CD4-positive, alpha-beta memory T cell (primary cell): ENCODE results near the gene PLD1. TPM values are rescaled to one million over a fixed set of nuclear protein-coding genes. Genes with fewer than 3 reads are reported as not detected.
A peak's percentile ranks its signal among the peaks of the same experiment; 100 is the strongest.
"Not testable (repeated sequence)": the region's sequence is repeated elsewhere in the genome, so short reads cannot be mapped to it uniquely, and the experiment has no call there.

Experiments
- CTCF ChIA-PET: fragments of 350-600 bp; sonication (Branson Sonifier 250); formaldehyde crosslinking; loops from one replicate; lab custom pipeline; 2021; ENCODE audit warnings: inconsistent platforms; ENCODE audit not compliant: partially characterized antibody; lab: Charles Lee
- POLR2A ChIA-PET: fragments of 350-600 bp; sonication (Branson Sonifier 250); formaldehyde crosslinking; loops from one replicate; lab custom pipeline; 2021; ENCODE audit not compliant: partially characterized antibody; lab: Charles Lee
- DNase-seq, 5 donors: peaks; one replicate each; pipeline versions ENCODE4 v3.0.0 to v3.0.0-alpha.2; 2020 to 2022; ENCODE audit warnings: mixed read lengths in 1 of 5
- H3K27ac ChIP-seq: one replicate; pipeline ENCODE4 v1.7.0; 2013; ENCODE audit warnings: low read depth, low read length
- H3K27me3 ChIP-seq: 2 replicates; pipeline ENCODE4 v1.7.0; 2013; ENCODE audit warnings: mild to moderate bottlenecking, low read length, moderate library complexity; ENCODE audit not compliant: insufficient read depth
- H3K36me3 ChIP-seq: 2 replicates; pipeline ENCODE4 v1.7.0; 2013; ENCODE audit warnings: mild to moderate bottlenecking, low read length, moderate library complexity; ENCODE audit not compliant: insufficient read depth
- H3K4me1 ChIP-seq: 2 replicates; pipeline ENCODE4 v1.7.0; 2013; ENCODE audit warnings: mild to moderate bottlenecking, low read length, moderate library complexity; ENCODE audit not compliant: insufficient read depth
- H3K4me3 ChIP-seq, 2 donors: one replicate each; pipeline ENCODE4 v1.7.0; 2013; ENCODE audit warnings: low read length in 2 of 2, mild to moderate bottlenecking in 1 of 2
- H3K9me3 ChIP-seq, 2 donors: one replicate each; pipeline ENCODE4 v1.7.0; 2013; ENCODE audit warnings: low read length in 2 of 2, control low read depth in 1 of 2; ENCODE audit not compliant: control insufficient read depth in 1 of 2
- H3K27ac Mint-ChIP-seq, 7 donors: one replicate each; pipeline ENCODE4 v1.8.0; 2020 to 2021; ENCODE audit warnings: mixed read lengths in 7 of 7, mild to moderate bottlenecking in 6 of 7, inconsistent platforms in 3 of 7, moderate library complexity in 3 of 7
- H3K27me3 Mint-ChIP-seq, 2 donors: one replicate each; pipeline ENCODE4 v1.8.0; 2020 to 2021; ENCODE audit warnings: mixed read lengths in 2 of 2
- H3K36me3 Mint-ChIP-seq, 2 donors: one replicate each; pipeline ENCODE4 v1.8.0; 2020 to 2021; ENCODE audit warnings: mixed read lengths in 2 of 2, inconsistent platforms in 1 of 2, mild to moderate bottlenecking in 1 of 2
- H3K4me1 Mint-ChIP-seq, 4 donors: one replicate each; pipeline ENCODE4 v1.8.0; 2020 to 2021; ENCODE audit warnings: mixed read lengths in 4 of 4, mild to moderate bottlenecking in 1 of 4
- H3K4me3 Mint-ChIP-seq, 8 donors: one replicate each; pipeline ENCODE4 v1.8.0; 2020 to 2021; ENCODE audit warnings: mixed read lengths in 8 of 8, mild to moderate bottlenecking in 7 of 8, moderate library complexity in 6 of 8, inconsistent platforms in 3 of 8
- H3K9me3 Mint-ChIP-seq, 8 donors: one replicate each; pipeline ENCODE4 v1.8.0; 2020 to 2021; ENCODE audit warnings: mixed read lengths in 8 of 8, mild to moderate bottlenecking in 5 of 8, inconsistent platforms in 3 of 8, moderate library complexity in 1 of 8
- intact Hi-C: fragments of 100-400 bp; cut with micrococcal nuclease; formaldehyde crosslinking; loops from one replicate; pipeline ENCODE4 v1.15.1; 2023
- polyA plus RNA-seq, 2 donors: library from polyadenylated mRNA; unstranded; fragments of 300-500 nt; fragmentation: Illumina TruSeq; gene quantifications; one replicate each; pipeline ENCODE4 v1.2.3, GENCODE V29; 2021
- total RNA-seq, 2 experiments: library from RNA; stranded (reverse); gene quantifications; one replicate each; pipeline ENCODE4 v1.2.3, GENCODE V29; 2021

PLD1 gene
- total and polyA plus RNA-seq, 4 experiments from 2014 or later = 1.2 to 2.0 (median 1.3) TPM; not detected in 1

DNA sequence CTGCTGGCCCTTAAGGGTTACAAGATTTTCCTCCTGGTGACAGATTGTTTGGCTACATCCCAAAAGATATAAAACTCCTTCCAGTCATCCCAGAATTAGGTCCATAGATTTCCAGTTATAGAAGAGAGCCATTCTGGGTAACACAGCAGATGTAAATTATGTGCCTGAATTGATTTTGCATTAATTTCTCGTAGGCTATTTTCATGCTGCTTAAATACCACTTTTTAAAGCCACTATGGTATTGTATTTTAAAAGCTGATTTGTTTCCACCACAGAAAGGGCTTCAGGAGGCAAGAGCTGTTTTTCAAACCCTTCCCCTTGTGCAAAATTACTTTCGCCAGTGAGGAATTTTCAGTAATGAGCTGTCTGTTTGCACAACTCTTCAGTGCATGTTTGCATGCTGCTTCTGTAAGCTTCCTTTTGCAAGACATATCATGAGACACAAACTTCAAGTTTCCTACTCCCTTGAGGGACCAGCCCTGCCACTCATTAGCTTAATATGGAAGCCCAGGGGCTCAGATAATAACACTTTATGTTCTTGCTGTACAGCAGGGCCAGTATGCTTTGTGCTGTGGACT is 244.7 kb downstream of the PLD1 start:
- Mint-ChIP-seq H3K4me3 (no peak overlapping the region), H3K9me3 (peaks cover 0 to 1% (median 0%) of the 10 kb centered on the region in 8 donors), H3K27ac (no peak overlapping the region), H3K36me3 (no peaks in the 10 kb centered on the region), H3K4me1 (peaks cover 7 to 18% (median 11%) of the 10 kb centered on the region in 4 donors), H3K27me3 (peaks cover 0 to 2% of the 10 kb centered on the region in 2 donors)
- no peaks in the 10 kb centered on the region for H3K9me3 ChIP-seq
- ChIA-PET POLR2A (interaction anchor here (1.0 to 1.6 kb wide), 2 partner anchors 106 to 255 kb away, joined by 3 to 10 read pairs; partner anchors contain the start of gene TNIK), CTCF (interaction anchor here (0.7 to 3.7 kb wide), 32 partner anchors 10 to 602 kb away, joined by 3 to 74 read pairs (median 5); partner anchors contain the start of gene TNIK)
- H3K36me3 ChIP-seq = no peaks in the 10 kb centered on the region
- H3K4me3 ChIP-seq = no peak overlapping the region
- no peaks in the 10 kb centered on the region for H3K27me3 ChIP-seq
- intact Hi-C loops = loop anchor here (1.0 to 2.0 kb wide), 2 partner anchors 105 to 378 kb away; partner anchors contain the start of gene TNIK
- no peak for DNase-seq
- peaks cover 14% of the 10 kb centered on the region for H3K4me1 ChIP-seq
- H3K27ac ChIP-seq = no peak overlapping the region

DNA sequence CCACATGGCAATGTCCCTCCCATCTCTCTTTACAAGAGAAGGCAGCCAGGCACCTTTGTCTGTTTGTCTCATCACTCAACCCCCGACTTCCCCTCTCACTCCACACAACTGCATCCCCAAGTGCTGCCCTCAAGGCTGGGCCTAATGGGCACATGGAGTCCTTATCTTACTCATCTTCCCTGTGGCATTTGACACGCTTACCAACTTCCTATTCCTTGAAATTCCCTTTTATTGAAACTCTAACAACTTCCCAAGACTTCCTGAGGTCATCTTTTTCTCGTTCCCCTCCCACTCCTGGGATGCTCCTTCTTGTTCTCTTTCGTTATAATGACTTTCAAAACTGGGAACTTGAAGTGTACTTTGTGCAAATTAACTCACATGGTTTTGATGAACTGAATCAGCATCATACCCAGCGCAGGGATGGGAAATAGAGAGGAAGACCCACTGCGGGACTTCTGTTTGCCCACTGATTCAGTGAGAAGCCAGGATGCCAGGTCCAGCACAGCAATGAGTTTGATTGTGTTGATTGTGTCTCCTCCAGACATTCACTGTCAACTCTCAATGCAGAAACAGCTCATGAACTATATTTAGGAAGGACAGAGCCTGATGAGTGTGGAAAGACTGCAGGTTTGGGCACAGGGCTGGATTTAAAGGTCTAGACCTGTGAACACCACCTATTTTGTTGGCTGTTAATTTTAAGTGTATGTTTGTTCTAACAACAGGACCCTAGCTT is 245.4 kb downstream of the PLD1 start:
- Histone ChIP-seq H3K4me3 (no peak overlapping the region), H3K36me3 (no peaks in the 10 kb centered on the region), H3K27me3 (no peaks in the 10 kb centered on the region), H3K27ac (no peak overlapping the region), H3K9me3 (no peaks in the 10 kb centered on the region), H3K4me1 (peaks cover 14% of the 10 kb centered on the region)
- H3K4me1 Mint-ChIP-seq = peaks cover 7 to 18% (median 12%) of the 10 kb centered on the region in 4 donors
- no peak for DNase-seq
- POLR2A ChIA-PET = no interaction called here
- intact Hi-C loops = no loop called here
- peaks cover 0 to 1% (median 0%) of the 10 kb centered on the region in 8 donors for H3K9me3 Mint-ChIP-seq
- H3K36me3 Mint-ChIP-seq = no peaks in the 10 kb centered on the region
- no peak overlapping the region for H3K4me3 Mint-ChIP-seq
- peaks cover 0 to 2% of the 10 kb centered on the region in 2 donors for H3K27me3 Mint-ChIP-seq
- H3K27ac Mint-ChIP-seq = peak overlapping the region in 1 of 7 donors; percentile 32
- CTCF ChIA-PET = interaction anchor here (0.9 to 3.7 kb wide), 20 partner anchors 10 to 602 kb away, joined by 3 to 74 read pairs (median 7); partner anchors contain the start of gene TNIK

DNA sequence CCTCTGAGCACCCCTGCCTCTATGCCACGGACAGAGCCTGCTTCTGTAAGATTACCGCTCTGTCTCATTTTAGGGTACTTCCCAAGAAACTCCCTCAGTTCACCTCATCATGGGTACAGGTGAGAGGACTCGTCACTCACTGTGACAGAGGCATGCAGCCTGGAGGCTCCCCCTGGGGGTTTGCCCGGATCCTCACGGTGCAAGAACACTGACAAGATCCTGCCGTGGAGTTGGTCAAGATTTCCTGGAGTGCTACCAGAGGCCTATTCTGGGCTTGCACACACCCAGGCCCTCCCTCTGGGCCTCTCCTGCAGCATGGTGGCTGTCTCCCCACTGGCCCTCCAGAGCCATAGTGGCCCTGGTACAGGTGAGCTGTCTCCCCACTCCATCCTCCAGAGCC is 247.0 kb downstream of the PLD1 start:
- no peaks in the 10 kb centered on the region for H3K36me3 Mint-ChIP-seq
- intact Hi-C loops = no loop called here
- H3K27me3 Mint-ChIP-seq = no peaks in the 10 kb centered on the region
- H3K4me1 Mint-ChIP-seq = peaks cover 9 to 18% (median 13%) of the 10 kb centered on the region in 4 donors
- no peak overlapping the region for H3K4me3 Mint-ChIP-seq
- POLR2A ChIA-PET = no interaction called here
- Histone ChIP-seq H3K9me3 (no peaks in the 10 kb centered on the region), H3K4me3 (no peak overlapping the region), H3K4me1 (peaks cover 14% of the 10 kb centered on the region), H3K27me3 (no peaks in the 10 kb centered on the region), H3K36me3 (no peaks in the 10 kb centered on the region), H3K27ac (no peak overlapping the region)
- no peak overlapping the region for H3K27ac Mint-ChIP-seq
- CTCF ChIA-PET = interaction anchor here (1.2 kb wide), 1 partner anchor 602 kb away, joined by 3 read pairs; no protein-coding TSS in a partner anchor
- DNase-seq = peak in 1 of 5 donors; percentile 25
- peaks cover 0 to 1% (median 0%) of the 10 kb centered on the region in 8 donors for H3K9me3 Mint-ChIP-seq

- H3K27me3 ChIP-seq, H3K36me3 Mint-ChIP-seq, H3K27ac ChIP-seq, intact Hi-C loops, H3K27me3 Mint-ChIP-seq, H3K4me3 ChIP-seq, H3K9me3 Mint-ChIP-seq, DNase-seq, H3K9me3 ChIP-seq, H3K36me3 ChIP-seq, POLR2A ChIA-PET: not testable (repeated sequence)
- Mint-ChIP-seq H3K4me3 (peak overlapping the region in 1 of 8 donors; percentile 46), H3K27ac (peak overlapping the region in 3 of 7 donors; percentile 63 to 93 (median 84)), H3K4me1 (peaks cover 9 to 20% (median 14%) of the 10 kb centered on the region in 4 donors)
- CTCF ChIA-PET = interaction anchor here (1.4 kb wide), 1 partner anchor 398 kb away, joined by 3 read pairs; no protein-coding TSS in a partner anchor
- peaks cover 14% of the 10 kb centered on the region for H3K4me1 ChIP-seq
Observed at GRCh38 chr3:171562459-171562858, 247.8 kb downstream of the PLD1 start.

DNA sequence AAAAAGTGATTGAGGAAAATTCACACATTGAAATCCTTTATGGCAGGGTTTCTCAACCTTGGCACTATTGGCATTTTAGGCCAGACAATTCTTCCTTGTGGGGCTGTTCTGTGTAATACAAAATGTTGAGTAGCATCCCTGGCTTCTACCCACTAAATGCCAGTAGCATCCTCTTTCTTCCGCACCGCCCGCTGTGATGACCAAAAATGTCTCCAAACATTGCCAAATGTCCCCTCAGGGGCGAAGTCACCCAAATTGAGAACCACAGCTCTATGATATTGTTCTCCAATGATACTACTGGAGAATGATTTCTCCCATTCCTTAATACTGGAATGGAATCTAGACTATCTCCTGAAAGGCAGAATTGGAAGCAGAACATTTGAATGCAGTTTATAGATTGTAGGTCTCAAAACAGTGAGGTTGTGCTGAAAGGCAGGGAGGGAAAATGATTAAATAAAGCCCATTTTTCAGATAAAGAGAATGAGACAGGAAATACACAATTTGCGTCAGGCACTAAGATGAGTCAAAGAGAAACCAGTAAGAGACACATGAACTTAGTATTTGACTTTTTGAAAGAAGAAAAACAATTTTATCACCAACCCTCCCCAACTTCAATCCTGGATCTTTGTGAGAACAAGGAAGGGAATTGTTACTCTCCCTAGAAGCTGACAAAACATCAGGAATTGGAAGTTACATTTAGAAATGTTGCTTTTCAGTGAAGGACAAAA is 248.5 kb downstream of the PLD1 start:
- no peaks in the 10 kb centered on the region for H3K36me3 Mint-ChIP-seq
- no peak overlapping the region for H3K27ac ChIP-seq
- H3K4me1 Mint-ChIP-seq = peaks cover 9 to 20% (median 14%) of the 10 kb centered on the region in 4 donors
- no peak overlapping the region for H3K4me3 ChIP-seq
- intact Hi-C loops = no loop called here
- ChIA-PET POLR2A (no interaction called here), CTCF (interaction anchor here (1.4 kb wide), 1 partner anchor 397 kb away, joined by 3 read pairs; no protein-coding TSS in a partner anchor)
- H3K4me3 Mint-ChIP-seq = peak overlapping the region in 6 of 8 donors; percentile 49 to 65 (median 58)
- peak overlapping the region; percentile 63 to 93 (median 84) for H3K27ac Mint-ChIP-seq
- no peaks in the 10 kb centered on the region for H3K9me3 ChIP-seq
- H3K36me3 ChIP-seq = no peaks in the 10 kb centered on the region
- no peaks in the 10 kb centered on the region for H3K27me3 ChIP-seq
- peaks cover 0 to 1% (median 0%) of the 10 kb centered on the region in 8 donors for H3K9me3 Mint-ChIP-seq
- no peaks in the 10 kb centered on the region for H3K27me3 Mint-ChIP-seq
- DNase-seq = peak in 3 of 5 donors; percentile 16 to 17 (median 16)
- H3K4me1 ChIP-seq = peaks cover 12% of the 10 kb centered on the region

DNA sequence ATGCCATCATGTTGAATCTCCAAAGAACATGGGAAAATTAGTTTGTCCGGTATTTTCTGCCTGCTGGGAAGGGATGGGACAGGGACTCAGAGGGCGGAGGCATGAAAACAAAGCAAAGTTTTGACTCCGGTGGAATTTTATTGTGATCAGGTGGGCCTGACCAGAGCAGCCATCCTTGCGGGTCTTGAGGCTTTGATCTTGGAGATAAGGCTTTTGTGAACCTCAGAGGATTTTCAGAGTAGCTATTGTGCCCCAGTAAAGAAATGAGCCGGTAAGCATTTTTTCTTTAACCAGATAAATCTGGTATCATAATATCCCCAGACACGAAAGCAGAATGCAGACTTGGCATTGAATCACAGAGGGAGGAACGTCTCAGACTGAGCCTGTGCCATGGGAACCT is 250.7 kb downstream of the PLD1 start:
- peak overlapping the region in 2 of 7 donors; percentile 6 to 47 for H3K27ac Mint-ChIP-seq
- H3K4me1 ChIP-seq = peaks cover 9% of the 10 kb centered on the region
- DNase-seq = no peak
- H3K27ac ChIP-seq = no peak overlapping the region
- POLR2A ChIA-PET = no interaction called here
- CTCF ChIA-PET = no interaction called here
- intact Hi-C loops = no loop called here
- no peak overlapping the region for H3K4me3 ChIP-seq
- peaks cover 11 to 22% (median 17%) of the 10 kb centered on the region in 4 donors for H3K4me1 Mint-ChIP-seq
- H3K36me3 ChIP-seq = no peaks in the 10 kb centered on the region
- H3K9me3 Mint-ChIP-seq = peaks cover 0 to 1% (median 0%) of the 10 kb centered on the region in 8 donors
- no peaks in the 10 kb centered on the region for H3K27me3 ChIP-seq
- no peaks in the 10 kb centered on the region for H3K27me3 Mint-ChIP-seq
- H3K4me3 Mint-ChIP-seq = no peak overlapping the region
- no peaks in the 10 kb centered on the region for H3K9me3 ChIP-seq
- H3K36me3 Mint-ChIP-seq = no peaks in the 10 kb centered on the region
